Breast epithelium (tissue), 4 donors: Measurements from ENCODE around the gene GAS1. TPM values are rescaled to one million over a fixed set of nuclear protein-coding genes. Genes with fewer than 3 reads are reported as not detected.

ENCODE experiments used
- DNase-seq, 2 donors: peaks; one replicate each; pipeline ENCODE4 v3.0.0-alpha.2; 2019; ENCODE audit warnings: low spot score in 2 of 2
- H3K27ac ChIP-seq, 2 donors: fragments of 200-600 bp; sonication (generic) in 1 of 2; one replicate each; pipeline ENCODE4 v1.5.1; 2016 to 2019; ENCODE audit warnings: mild to moderate bottlenecking in 1 of 2
- H3K27me3 ChIP-seq, 2 donors: fragments of 200-600 bp; sonication (generic) in 1 of 2; one replicate each; pipeline versions ENCODE4 v1.5.1 to v1.6.0; 2017 to 2019; ENCODE audit warnings: control low read depth in 1 of 2, mild to moderate bottlenecking in 1 of 2
- H3K36me3 ChIP-seq: fragments of 200-600 bp; one replicate; pipeline ENCODE4 v1.5.1; 2019
- H3K4me1 ChIP-seq, 2 donors: fragments of 200-600 bp; sonication (generic); one replicate each; pipeline ENCODE4 v1.5.1; 2016 to 2019; ENCODE audit warnings: control low read depth in 1 of 2
- H3K4me3 ChIP-seq, 3 donors: fragments of 200-600 bp; sonication (generic); 1 replicate in 2 of 3; 2 replicates in 1 of 3; pipeline ENCODE4 v1.5.1; 2016 to 2019; ENCODE audit warnings: mild to moderate bottlenecking in 3 of 3, moderate library complexity in 2 of 3
- H3K9me3 ChIP-seq, 2 donors: fragments of 200-600 bp; sonication (generic) in 1 of 2; one replicate each; pipeline ENCODE4 v1.5.1; 2016 to 2019; ENCODE audit warnings: control low read depth in 1 of 2
- POLR2A ChIP-seq: fragments of 450-650 bp; IDR thresholded peaks from one replicate; pipeline ENCODE4 v1.6.1; 2016; ENCODE audit warnings: antibody characterized with exemption, mild to moderate bottlenecking, moderate library complexity
- POLR2AphosphoS5 ChIP-seq, 3 donors: sonication (generic); formaldehyde crosslinking; IDR thresholded peaks; one replicate each; pipeline ENCODE4 v1.6.1; 2017; ENCODE audit warnings: antibody characterized with exemption in 3 of 3
- intact Hi-C: fragments of 100-400 bp; cut with DNase I; formaldehyde crosslinking; loops from one replicate; pipeline ENCODE4 v1.15.1; 2023; ENCODE audit warnings: low total_unique reads
- total RNA-seq, 3 donors: library from RNA; depleted of rRNA; stranded (reverse); fragments of >200 nt; gene quantifications; one replicate each; pipeline ENCODE4 v1.1.0, GENCODE V29; 2016
- TF ChIP-seq, protein P1 (sequence below), 3 donors: fragments of 450-650 bp; IDR thresholded peaks; one replicate each; pipeline ENCODE4 v1.5.1; 2016 to 2017; ENCODE audit warnings: antibody characterized with exemption in 3 of 3, mild to moderate bottlenecking in 3 of 3, moderate library complexity in 3 of 3

The GAS1 gene
- total RNA-seq, 3 donors from 2014 or later, result 48.2 to 99.9 (median 79.8) TPM

DNA sequence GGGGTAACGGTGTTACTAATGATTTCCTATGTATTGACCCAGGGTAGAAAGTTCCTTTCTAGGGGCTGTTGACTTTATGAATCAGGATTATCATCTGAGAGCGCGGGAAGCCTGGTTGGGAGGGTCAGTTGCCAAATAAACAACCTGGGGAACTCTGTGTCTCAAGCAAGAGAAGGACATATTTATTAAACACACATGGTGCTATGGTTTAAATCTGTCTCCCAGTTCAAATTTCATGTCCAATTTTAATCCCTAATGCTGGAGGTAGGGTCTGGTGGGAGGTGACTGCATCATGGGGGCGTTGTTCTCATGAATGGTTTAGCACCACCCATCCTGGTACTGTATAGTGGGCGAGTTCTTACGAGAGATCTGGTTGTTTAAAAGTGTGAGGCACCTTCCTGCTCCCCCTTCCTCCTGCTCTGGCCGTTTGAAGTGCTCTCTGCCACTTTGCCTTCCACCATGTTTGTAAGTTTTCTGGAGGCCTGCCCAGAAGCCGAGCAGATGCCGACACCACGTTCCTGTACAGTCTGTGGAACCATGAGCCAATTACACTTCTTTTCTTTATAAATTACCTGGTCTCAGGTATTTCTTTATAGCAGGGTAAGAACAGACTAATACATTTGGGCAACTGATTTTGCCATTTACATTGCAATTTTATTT, 19.7 kb upstream of the GAS1 start:
- H3K4me1 ChIP-seq, result no peaks in the 10 kb centered on the region
- intact Hi-C loops, result no loop called here
- peak overlapping the region; percentile 48 to 69 for H3K27ac ChIP-seq
- no peaks in the 10 kb centered on the region for H3K9me3 ChIP-seq
- no peaks in the 10 kb centered on the region for H3K36me3 ChIP-seq
- DNase-seq, result no peak
- no peak overlapping the region for H3K4me3 ChIP-seq
- H3K27me3 ChIP-seq, result no peaks in the 10 kb centered on the region
- no peak for TF ChIP-seq POLR2AphosphoS5 (IDR thresholded peaks at IDR 0.05)
- TF ChIP-seq POLR2A, result no peak
- TF ChIP-seq, protein P1, sequence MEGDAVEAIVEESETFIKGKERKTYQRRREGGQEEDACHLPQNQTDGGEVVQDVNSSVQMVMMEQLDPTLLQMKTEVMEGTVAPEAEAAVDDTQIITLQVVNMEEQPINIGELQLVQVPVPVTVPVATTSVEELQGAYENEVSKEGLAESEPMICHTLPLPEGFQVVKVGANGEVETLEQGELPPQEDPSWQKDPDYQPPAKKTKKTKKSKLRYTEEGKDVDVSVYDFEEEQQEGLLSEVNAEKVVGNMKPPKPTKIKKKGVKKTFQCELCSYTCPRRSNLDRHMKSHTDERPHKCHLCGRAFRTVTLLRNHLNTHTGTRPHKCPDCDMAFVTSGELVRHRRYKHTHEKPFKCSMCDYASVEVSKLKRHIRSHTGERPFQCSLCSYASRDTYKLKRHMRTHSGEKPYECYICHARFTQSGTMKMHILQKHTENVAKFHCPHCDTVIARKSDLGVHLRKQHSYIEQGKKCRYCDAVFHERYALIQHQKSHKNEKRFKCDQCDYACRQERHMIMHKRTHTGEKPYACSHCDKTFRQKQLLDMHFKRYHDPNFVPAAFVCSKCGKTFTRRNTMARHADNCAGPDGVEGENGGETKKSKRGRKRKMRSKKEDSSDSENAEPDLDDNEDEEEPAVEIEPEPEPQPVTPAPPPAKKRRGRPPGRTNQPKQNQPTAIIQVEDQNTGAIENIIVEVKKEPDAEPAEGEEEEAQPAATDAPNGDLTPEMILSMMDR (IDR thresholded peaks at IDR 0.05), result no peak

DNA sequence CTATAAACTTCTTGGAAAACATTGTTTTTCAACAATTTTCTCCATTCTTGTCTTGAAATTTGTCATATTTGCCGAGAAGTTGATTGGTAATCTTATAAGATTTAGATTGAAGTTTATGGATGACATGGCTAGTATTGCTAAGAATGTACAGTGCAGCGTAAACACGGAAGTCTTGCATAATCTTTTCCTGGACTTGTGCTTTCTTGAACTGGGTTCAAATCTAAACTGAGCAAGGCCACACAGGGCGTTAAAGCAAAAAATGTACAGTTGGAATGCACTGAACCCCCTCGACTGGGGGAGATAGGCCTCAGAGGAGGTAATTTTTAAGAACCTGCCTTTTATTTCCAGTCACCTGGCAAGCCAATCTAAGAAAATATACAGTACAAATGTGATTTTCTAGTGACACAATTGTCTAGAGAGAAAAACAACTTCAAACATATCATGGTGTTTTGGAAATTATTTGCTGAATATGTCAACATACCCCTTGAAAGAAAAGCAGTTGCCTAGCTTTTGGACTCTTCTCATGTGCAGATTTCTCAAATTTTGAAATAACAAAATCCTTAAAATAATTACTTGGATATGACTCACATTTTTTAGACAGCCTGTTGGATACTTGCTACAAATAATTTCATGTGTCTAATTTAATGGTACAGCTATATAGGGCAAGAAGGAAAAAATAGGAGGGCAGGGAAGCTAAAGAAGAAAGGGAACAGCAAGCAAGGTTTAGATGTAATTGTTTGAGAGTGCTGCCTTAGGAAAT, 18.5 kb upstream of the GAS1 start:
- Histone ChIP-seq H3K4me1 (no peaks in the 10 kb centered on the region), H3K36me3 (no peaks in the 10 kb centered on the region), H3K4me3 (no peak overlapping the region), H3K9me3 (no peaks in the 10 kb centered on the region), H3K27ac (peak overlapping the region; percentile 48 to 69), H3K27me3 (no peaks in the 10 kb centered on the region)
- intact Hi-C loops, result no loop called here
- DNase-seq, result no peak
- no peak for TF ChIP-seq POLR2A
- TF ChIP-seq POLR2AphosphoS5 (IDR thresholded peaks at IDR 0.05), result no peak
- TF ChIP-seq, protein P1 (IDR thresholded peaks at IDR 0.05), result no peak

DNA sequence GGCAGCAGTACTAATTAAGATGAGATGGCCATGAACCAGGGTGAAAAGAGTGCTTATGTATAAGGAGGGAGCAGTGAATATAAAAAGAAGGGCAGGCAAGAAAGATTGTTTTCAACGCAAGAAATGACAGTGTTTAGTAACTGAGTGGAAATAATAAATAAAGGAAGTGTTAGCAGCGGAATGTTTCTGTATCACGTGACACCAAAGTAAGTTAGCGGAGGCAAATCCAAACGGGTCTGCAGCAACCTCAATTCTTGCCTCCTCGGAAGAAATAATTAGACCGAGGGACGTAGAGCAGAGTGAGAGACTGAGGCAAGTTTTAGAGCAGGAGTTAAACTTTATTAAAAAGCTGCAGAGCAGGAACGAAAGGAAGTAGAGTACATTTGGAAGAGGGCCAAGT, 15.4 kb upstream of the GAS1 start:
- no peaks in the 10 kb centered on the region for H3K9me3 ChIP-seq
- intact Hi-C loops, result no loop called here
- H3K27me3 ChIP-seq, result no peaks in the 10 kb centered on the region
- TF ChIP-seq POLR2A, result no peak
- no peak for TF ChIP-seq POLR2AphosphoS5 (IDR thresholded peaks at IDR 0.05)
- TF ChIP-seq, protein P1 (IDR thresholded peaks at IDR 0.05), result no peak
- H3K4me3 ChIP-seq, result no peak overlapping the region
- H3K27ac ChIP-seq, result no peak overlapping the region
- H3K36me3 ChIP-seq, result no peaks in the 10 kb centered on the region
- no peak for DNase-seq
- H3K4me1 ChIP-seq, result no peaks in the 10 kb centered on the region

DNA sequence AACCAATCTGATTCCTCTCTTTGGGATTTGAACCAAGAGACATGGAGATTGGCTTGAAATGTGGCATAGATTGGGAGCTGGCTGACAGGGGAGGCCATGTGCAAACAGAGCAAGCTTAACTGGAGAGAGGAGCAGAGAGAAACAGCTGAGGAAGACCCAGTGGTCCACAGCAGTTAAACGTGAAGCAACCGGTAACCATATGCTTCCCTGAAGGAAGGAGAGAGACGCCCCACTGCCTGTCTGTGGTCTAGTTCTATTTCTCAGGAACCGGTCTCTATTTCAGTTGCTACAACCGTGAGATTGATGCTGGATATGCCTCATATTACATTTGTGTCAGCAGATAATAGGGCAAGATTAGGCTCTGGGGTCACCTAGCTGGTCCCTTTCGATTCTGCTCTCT, 13.6 kb upstream of the GAS1 start:
- H3K27ac ChIP-seq, result no peak overlapping the region
- no peak for DNase-seq
- H3K4me3 ChIP-seq, result no peak overlapping the region
- H3K27me3 ChIP-seq, result no peaks in the 10 kb centered on the region
- no peaks in the 10 kb centered on the region for H3K4me1 ChIP-seq
- H3K9me3 ChIP-seq, result no peaks in the 10 kb centered on the region
- intact Hi-C loops, result no loop called here
- no peaks in the 10 kb centered on the region for H3K36me3 ChIP-seq
- TF ChIP-seq POLR2AphosphoS5 (IDR thresholded peaks at IDR 0.05) (no peak), POLR2A (no peak)
- TF ChIP-seq, protein P1 (IDR thresholded peaks at IDR 0.05), result no peak

DNA sequence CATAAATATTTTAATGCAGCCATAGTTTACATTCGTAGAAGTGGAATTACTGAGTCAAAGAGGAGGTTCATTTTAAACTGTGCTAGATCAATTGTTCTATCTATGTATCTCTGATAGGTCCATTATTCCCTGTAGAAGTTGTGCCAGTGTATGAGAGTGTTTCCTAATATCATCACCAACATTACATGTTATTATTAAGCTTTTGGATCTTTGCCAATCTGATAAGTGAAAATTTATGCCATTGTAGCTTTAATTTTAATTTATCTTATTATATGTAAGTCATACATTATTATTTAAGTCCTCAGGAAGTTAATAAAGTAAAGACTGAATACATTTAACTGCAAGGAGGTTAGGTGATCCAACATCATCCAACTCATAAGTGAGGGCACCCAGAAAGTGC, 10.9 kb upstream of the GAS1 start:
- Histone ChIP-seq H3K27me3 (no peaks in the 10 kb centered on the region), H3K36me3 (no peaks in the 10 kb centered on the region), H3K4me3 (no peak overlapping the region), H3K9me3 (no peaks in the 10 kb centered on the region), H3K4me1 (no peaks in the 10 kb centered on the region), H3K27ac (no peak overlapping the region)
- intact Hi-C loops, result no loop called here
- DNase-seq, result no peak
- TF ChIP-seq POLR2AphosphoS5 (IDR thresholded peaks at IDR 0.05), result no peak
- no peak for TF ChIP-seq POLR2A
- TF ChIP-seq, protein P1 (IDR thresholded peaks at IDR 0.05), result no peak
